PC-9 (cell line): Measurements from ENCODE around the gene IRS2.
"Not testable (repeated sequence)": the region's sequence is repeated elsewhere in the genome, so short reads cannot be mapped to it uniquely, and the experiment has no call there.

Experiments used
- CTCF ChIP-seq: fragments of 200-600 bp; sonication (generic); conservative IDR thresholded peaks from 2 replicates; pipeline ENCODE4 v1.6.1; 2017; ENCODE audit warnings: mixed run types, antibody characterized with exemption, mild to moderate bottlenecking, moderate library complexity
- EZH2 ChIP-seq: fragments of 200-600 bp; sonication (generic); IDR thresholded peaks from 2 replicates; pipeline ENCODE4 v1.8.0; 2017; ENCODE audit warnings: antibody characterized with exemption, low read depth

- TF ChIP-seq CTCF, EZH2: not testable (repeated sequence)
Observed at GRCh38 chr13:109823201-109823600, 36.8 kb upstream of the IRS2 start.
